GM18499 (cell line): ENCODE measurements around the gene PLXNC1.

ENCODE experiments used
- ATAC-seq: cut with Tn5 transposase; IDR thresholded peaks from one replicate; pipeline ENCODE4 v1.9.1; 2021; ENCODE audit warnings: moderate number of reproducible peaks; ENCODE audit not compliant: insufficient read depth, unreplicated experiment

Gene PLXNC1

DNA sequence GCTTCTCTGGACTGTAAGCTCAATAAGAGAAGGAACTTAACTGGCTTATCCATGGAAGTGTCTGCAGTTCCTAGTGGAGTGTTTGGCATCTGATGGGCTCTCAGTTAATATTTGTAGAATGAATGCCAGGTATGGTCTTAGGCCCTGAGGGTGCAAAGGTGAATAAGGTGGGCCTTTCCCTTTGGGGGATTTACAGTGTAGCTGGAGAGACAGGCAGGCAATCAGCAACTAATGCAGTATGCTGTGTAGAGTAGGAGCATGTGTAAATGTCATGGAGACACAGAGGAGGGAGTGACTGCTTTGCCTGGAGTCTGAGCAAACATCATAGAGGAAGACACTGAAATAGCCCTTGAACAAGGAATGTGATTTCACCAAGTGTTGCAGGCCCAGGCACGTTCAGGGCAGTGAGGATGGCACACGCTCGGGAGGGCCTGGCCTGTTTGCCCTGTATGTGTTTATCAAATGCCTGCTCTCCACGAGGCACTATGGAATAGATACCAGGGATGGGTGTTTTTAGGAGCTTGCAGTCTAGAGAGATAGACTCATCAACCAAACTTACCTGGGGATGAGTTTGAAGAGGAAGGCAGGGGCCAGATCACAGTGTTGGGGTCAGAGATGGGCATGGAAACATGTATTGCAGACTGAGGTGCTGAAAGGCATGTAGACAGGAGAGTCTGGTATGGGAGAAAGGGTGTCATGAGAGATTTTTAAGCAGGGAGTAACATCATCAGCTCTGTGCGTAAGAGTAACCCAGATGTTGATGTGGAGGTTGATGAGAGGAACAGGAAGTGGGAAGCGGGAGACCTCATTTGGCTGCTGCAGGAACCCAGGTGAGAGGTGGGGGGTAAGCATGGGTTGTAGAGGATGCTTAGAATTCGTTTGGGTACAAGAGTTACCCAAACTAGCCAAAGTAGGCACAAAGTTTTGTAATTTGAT lies 54.1 kb downstream of the PLXNC1 start:
- ATAC-seq = no peak

DNA sequence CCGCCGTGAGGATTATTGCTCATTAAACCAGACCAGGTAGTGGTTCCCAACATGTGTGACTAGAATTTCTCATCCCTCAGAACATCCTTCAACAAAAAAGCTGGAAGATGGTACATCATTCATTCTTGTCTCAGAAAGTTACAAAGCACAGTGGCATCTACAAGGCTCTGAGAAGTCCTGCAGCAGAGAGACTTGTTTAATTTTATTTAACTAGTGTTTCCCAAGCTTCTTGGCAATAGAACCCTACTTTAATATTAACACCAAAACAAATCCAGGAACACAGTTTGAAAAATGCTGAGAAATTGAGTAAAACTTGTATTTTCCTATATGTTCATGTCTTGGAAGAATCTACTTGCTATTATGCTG lies 54.8 kb downstream of the PLXNC1 start:
- ATAC-seq = no peak

DNA sequence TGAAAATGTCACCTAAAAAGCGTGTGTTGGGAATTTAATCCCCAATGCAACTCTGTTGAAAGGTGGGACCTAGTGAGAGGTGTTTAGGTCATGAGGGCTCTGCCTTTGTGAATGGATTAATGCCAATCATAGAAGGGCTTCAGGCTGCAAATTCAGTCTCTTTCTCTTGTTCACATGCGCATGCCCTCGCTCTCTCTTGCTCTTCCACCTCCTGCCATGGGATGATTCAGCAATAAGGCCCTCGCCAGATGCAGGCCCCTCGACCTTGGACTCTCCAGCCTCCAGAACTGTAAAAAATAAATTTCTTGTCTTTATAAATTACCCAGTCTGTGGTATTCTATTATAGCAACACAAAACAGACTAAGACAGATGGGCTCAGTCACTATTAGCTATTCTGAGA lies 55.4 kb downstream of the PLXNC1 start:
- ATAC-seq = no peak

DNA sequence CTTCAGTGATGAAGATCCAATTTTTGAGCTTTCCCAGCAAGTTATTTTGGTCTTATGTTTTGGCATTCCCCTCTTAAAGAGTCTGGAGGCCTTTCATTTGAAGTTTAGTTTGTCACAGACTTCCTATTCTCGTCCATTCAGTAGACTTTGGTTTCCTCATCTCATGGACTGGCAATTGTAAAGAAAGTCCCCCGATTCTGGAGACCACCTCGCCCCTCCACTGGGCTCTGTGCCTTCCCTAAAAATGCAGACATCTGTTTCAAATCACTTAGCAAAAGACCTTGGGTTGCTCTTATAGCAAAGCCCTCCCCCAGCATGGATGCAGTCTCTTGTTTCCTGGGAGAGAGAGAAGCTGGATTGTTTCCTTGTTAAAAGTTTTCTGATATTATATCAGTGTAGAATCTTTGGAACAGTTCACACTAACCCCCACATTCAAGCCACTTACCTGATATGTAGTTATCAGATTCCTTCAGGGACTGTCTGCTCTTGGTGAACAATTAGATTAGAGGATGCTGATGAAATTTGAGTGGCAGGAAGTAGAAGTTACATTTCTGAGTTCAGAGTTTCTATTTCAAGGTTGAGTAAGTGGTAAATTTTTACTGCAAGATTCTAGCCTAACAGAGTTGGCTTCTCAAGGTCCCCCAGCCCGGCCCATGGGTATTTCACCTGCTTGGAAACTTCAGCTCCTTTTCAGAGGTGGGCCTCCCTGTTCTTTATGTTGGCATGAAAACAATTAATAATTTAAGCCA lies 56.3 kb downstream of the PLXNC1 start:
- ATAC-seq = no peak

DNA sequence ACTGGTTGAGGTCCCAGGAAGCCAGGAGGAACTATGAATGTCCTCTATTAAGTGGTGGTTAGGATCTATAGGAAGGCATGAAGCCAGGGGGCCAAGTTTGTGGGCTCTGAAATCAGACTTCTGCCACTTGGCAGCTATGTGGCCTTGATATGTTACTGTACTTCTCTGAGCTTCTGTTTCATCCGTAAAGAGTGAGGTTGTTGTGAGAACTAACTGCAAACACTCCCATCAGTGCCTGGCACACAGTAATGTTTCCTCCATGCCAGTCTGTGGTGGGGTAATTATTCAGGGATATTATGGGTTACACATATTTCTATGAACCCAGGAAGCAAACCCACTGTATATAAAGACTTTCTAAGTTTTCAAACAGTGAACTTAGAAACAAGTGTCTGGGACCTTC lies 57.4 kb downstream of the PLXNC1 start:
- ATAC-seq = no peak

DNA sequence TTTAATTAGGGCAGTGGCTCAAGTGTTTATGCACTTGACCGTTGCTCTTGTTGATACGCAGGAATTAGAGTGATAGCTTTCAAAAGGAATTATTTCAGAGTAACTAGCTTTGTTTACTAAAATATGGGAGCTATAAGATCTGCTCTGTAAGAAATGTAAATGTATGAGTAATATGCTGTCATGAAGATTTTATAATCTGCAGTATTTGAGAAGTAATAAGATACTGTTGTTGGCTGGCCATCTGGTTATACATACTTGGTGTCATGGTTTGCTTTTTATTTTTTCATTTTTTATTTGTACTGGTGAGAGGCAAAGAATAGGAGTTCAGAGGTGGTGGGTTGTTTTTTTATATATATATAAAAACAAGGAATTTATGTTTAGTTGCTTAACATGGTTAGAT lies 58.5 kb downstream of the PLXNC1 start:
- ATAC-seq = no peak

DNA sequence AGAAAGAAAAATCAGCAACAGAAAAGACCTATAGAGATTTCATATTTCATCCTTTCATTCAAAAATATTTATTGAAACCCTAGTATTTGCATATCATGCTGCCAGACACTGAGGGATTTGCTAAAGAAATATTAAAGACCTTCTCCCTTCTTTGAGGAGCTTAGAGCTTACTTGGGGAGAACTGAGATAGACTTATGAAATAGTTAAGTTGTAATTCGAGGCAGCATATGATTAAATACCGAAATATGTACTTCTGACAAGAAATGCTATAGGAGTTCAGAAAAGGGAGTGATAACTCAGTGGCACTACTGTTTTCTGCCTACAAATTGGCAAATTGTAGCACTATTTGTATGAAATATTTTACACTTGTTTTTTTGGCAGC lies 59.1 kb downstream of the PLXNC1 start:
- no peak for ATAC-seq

DNA sequence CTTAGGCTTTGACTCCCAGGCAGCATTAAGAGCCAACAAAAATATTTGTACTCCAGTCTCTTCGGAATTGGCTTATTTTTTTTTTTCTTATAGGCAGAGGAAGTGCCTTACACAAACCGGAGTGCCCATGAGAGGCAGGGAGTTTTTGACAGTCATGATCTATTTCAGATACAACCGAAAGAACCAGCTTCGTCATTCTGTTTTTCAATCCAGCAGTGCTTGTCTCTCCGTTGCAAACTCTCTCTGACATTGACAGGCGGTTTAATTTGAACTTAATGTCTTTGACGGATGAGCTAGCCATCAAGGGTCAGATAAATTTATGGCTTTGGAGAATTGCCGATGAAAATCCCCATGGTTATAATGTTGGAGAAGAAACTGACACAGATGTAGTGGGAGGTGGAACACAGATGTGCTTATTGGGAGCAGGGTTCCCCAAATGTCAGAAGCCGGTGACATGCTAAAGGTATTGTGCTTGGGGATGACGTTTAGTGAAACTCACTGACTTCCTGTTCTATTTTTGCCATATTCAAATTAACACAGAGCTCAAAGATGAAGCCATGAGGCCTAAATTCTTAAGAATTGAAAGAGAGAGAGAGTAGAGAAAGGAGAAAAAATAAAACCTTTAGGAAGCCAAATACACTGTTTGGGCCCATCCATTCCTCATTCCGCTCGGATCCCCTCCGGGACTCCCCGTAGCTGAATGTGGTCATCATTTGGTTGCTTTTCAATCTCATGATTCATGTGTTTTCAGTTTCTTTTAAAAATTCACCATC lies 59.7 kb downstream of the PLXNC1 start:
- peak; percentile 54 for ATAC-seq

DNA sequence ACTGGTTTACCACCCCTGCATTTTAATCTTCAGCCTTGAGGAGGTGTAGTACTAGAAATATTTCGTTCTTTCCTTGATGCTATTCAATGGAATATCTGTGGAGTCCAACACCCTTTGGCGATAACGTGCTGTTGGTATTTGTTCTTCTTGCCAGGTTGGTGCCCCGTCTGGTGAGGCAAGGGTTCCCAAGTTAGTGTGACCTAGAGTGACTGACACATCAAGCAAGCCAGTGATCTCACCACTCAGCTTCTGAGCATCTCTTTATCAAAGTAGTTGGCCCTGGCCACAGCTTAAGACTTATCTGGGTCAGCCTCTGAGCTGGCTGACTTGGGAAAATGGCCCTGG lies 60.2 kb downstream of the PLXNC1 start:
- ATAC-seq = peak; percentile 21

DNA sequence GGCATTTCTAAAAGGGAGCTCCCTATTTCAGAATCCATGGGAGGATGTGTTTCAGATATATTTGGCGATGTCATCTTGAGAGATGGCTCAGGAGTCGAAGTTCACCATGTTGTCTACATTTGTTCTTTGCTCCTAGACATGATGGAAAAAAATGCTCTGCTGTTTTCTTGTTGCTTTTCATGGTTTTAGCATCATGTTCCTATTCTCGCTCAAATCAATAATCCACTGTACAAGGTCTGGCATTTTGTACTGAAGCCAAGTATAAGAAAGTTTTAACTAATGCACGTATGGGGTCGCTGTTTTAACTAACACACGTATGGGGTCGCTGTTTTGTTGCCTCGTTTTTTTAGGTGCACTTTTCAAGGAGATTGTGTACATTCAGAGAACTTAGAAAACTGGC lies 60.9 kb downstream of the PLXNC1 start:
- ATAC-seq = no peak

DNA sequence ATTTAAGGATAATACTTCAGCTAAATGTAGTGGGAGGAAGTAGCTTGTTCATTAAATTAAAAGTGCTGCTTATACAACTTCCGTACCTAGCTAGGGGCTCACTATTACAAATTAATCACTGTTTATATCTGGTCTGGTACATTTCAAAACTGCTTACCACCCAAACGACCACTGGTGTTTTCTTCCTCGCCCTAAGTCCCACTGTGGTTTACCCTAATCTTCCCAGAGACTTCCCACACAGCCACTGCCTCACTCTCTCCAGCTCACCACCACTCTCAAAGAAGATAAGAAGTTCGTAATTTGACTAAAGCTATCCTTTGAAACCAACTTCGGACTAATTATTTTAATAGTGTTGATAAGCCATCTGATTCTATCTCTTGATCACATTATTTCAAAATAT lies 62.6 kb downstream of the PLXNC1 start:
- ATAC-seq = no peak

DNA sequence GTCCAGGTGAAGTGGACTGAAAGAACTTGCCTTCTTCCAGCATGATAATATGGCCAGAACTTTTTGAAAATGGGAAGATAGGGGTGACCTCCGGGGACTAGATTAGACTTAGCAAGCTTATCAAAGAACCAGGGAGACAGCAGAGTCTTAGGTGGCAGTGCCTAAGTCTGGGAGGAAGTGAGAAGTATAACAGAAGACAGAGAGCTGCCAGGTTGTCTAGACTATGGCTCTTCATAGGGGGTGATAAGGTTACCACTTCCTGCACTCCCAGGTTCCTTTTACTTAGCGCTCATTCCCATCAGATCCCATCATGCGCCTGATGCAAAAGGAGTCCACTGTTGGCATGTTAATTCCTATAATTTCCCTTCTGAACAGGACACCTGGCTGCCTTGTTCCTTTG lies 69.9 kb downstream of the PLXNC1 start:
- no peak for ATAC-seq

DNA sequence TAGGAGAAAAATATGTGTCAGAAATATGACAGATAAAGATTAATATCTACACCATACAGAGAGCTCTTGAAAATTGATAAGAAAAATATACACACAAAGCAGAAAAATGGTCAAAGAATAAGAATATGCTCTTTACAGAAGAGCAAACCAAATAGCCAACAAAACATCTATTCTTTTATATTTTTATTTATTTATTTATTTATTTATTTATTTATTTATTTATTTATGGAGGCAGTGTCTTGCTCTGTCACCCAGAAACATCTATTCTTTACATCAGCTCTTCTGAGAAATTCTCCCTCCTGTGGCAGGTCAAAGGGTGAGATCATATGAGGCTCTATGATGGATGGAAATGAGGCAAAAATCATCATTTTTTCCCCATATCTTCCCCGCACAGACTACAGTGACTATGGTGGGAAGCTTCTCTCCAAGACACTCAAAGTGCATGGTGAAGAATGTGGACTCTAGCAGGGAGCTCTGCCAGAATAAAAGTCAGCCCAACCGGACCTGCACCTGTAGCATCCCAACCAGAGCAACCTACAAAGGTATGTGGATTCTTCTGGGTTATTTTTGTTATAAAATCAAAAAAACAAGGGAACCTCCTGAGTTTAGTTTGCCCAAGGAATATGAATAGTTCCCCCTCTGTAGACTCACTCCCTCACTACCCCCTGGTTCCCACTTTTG lies 71.4 kb downstream of the PLXNC1 start:
- no peak for ATAC-seq

DNA sequence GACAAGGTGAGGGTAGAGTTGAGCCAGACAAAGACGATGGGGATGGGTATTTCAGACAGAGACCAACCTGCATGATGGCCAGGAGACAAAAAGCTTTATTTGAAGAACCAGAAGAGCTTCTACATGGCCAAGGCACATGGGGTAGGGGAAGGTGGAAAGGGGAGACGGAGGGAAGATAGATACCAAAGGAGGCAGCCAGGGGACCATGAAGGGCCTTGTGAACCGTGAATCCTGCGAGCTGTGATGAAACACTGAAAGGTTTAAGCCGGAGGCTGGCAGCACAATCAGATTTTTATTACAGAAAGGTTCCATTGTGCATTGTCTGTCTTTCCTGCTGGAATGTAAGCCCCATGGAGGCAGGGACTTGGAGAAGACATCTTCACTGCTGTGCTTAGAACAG lies 72.4 kb downstream of the PLXNC1 start:
- no peak for ATAC-seq

DNA sequence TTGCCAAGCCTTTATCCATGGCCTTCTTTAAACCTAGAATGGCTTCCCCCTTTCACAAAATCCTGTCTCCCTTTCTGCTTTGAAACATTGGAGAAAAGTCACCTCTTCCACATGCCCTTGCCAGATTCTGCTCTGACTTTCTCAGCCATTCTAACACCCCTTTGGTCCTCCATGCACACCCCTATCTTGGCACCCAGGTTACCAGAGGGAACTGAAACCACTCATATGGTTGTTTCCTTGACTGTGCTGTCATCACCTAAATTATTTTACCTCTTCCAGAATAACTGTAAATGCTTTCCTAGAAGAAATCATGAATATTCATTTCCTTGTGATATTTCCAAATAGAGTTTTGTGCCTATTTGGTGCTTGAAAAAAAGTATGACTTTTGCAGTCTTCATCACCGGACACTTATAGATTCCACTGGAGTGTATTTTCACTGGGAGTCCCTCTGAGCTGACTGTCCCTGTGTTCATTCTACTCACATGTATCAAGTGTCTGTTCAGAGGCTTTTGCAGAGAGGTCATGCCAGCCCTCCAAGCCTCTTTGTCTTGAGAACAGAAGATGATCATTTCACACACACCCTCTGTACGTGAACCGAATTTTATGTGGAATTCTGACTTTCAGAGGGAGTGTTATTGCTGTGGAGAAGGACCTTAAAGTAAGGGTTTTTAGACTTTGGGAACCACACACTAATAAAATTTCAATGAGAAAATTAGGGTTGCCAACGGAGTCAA lies 74.1 kb downstream of the PLXNC1 start:
- ATAC-seq = no peak

DNA sequence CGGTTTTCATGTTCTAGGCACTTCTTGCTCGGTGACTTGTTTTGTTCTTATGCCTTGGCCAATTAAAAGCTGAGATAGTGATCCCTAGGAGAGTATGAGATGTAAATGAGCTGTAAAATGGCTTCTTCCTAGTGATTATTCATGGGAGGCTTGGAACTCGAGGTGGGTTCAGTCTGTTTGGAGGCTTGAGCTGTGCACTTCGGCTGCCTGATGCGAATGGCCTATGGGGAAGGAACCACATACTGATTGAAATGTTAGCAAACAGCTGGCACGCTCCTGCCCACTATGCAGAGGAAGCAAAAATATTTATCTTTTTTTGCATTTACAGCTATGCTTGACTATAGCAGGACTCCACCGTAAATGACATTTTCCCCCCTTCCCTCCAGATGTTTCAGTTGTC lies 75.5 kb downstream of the PLXNC1 start:
- no peak for ATAC-seq

DNA sequence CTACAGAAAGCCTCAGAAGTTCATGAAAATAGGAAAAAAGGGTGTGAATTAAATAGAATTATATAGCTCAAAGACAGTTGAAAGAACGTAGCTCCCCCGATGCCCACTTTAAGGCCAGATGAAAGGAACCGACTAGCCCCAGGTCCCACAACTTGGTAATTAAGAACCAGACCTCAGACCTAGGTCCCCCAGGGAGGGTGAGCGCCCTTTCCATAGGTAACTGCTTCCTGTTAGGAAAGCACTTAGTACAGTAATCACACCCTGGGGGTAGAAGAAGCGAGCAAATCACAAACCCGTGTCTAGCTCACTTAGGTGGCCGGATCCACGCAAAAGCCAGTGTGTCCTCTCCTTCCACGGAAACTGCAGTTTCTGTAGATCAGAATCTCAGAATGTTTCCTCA lies 77.1 kb downstream of the PLXNC1 start:
- no peak for ATAC-seq

DNA sequence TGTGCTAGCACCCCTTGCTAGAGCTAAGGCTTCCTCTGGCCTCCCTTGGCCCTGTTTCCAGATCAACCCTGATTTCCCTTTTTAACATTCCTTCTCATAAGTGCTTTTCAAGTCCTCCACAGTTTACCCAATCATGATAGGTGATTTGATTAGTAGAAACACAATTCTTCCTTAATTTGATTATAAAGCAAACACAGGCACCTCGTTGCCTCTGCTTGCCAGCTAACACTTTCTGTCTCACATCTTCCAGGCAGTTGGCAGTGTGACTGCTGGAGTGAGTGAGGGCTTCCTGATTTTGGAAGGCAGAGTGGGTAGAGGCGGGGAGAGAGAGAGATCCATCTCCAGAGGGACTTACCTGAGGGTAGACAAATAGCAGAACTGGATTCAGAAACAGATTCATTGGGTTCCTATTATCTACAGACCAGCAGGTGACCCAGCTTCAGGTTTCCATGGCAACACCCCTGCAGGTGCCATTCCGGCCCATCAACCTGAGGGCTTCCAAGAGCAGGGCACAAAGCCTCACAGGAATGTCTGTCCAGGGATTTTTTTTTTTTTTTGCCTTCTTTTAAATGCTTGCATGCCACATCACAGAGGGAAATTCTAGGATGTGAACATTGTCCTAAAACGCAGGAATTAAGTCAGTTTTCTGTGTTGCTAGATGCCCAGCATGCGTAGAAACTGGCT lies 77.7 kb downstream of the PLXNC1 start:
- ATAC-seq = no peak

DNA sequence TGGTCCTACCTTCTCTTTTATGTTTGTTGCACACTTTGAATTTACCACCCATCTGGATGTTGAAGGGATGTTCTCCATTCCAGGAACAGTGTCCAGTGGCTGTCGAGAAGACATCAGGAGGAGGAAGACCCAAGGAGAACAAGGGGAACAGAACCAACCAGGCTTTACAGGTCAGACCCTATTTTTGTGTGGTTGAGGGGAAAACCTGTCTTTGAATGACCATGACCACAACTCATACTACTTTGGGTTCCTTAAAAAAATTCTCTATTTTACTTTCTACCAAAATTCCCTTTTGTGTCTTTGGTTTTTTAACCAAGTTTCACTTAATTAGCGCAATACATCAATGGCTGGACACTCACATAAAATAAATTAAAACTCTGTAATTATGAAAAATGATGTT lies 78.7 kb downstream of the PLXNC1 start:
- ATAC-seq = no peak
